ENCODE measurements around the gene UMODL1.

Gene UMODL1

GRCh38 chr21:42117229-42117966, 46.3 kb downstream of the UMODL1 start:
- DNase-seq = peak; percentile 79

- DNase-seq = peak; percentile 75
These were observed 47.1 kb downstream of the UMODL1 start for GRCh38 chr21:42117967-42118780.

- peak; percentile 97 for DNase-seq
These were observed 47.8 kb downstream of the UMODL1 start for GRCh38 chr21:42118901-42119300.

- DNase-seq = no peak
These were observed 49.2 kb downstream of the UMODL1 start for GRCh38 chr21:42120101-42120902.

- DNase-seq = no peak
These were observed 49.9 kb downstream of the UMODL1 start for GRCh38 chr21:42120903-42121535.

GRCh38 chr21:42121794-42122193, 50.7 kb downstream of the UMODL1 start:
- no peak for DNase-seq

- DNase-seq = no peak
These were observed 51.3 kb downstream of the UMODL1 start for GRCh38 chr21:42122398-42122797.

GRCh38 chr21:42122808-42123207, 51.7 kb downstream of the UMODL1 start:
- no peak for DNase-seq

- DNase-seq = peak; percentile 55
These were observed 52.2 kb downstream of the UMODL1 start for GRCh38 chr21:42123219-42123908.

GRCh38 chr21:42124081-42124480, 53.0 kb downstream of the UMODL1 start:
- DNase-seq = no peak

- DNase-seq = no peak
These were observed 53.9 kb downstream of the UMODL1 start for GRCh38 chr21:42124826-42125570.

GRCh38 chr21:42125571-42126544, 54.7 kb downstream of the UMODL1 start:
- peak; percentile 25 for DNase-seq

- DNase-seq = no peak
These were observed 56.3 kb downstream of the UMODL1 start for GRCh38 chr21:42127164-42128150.

GRCh38 chr21:42129300-42130266, 58.5 kb downstream of the UMODL1 start:
- no peak for DNase-seq

GRCh38 chr21:42130441-42130840, 59.3 kb downstream of the UMODL1 start:
- no peak for DNase-seq

- DNase-seq = no peak
These were observed 61.1 kb downstream of the UMODL1 start for GRCh38 chr21:42132183-42132582.

- no peak for DNase-seq
These were observed 62.0 kb downstream of the UMODL1 start for GRCh38 chr21:42133131-42133530.

All from GDM1 (cell line).